Progenitor cell of endocrine pancreas (in vitro differentiated cells): ENCODE measurements around the gene IQGAP1. TPM values are rescaled to one million over a fixed set of nuclear protein-coding genes. Genes with fewer than 3 reads are reported as not detected.
"Not testable (repeated sequence)": the region's sequence is repeated elsewhere in the genome, so short reads cannot be mapped to it uniquely, and the experiment has no call there.

Source experiments
- DNase-seq: peaks from one replicate; pipeline ENCODE4 v3.0.0; 2021; ENCODE audit warnings: low spot score; ENCODE audit not compliant: unreplicated experiment
- H3K27ac Mint-ChIP-seq: 2 replicates; pipeline ENCODE4 v1.8.0; 2021; ENCODE audit warnings: mild to moderate bottlenecking, moderate library complexity, mixed read lengths
- H3K27me3 Mint-ChIP-seq: 2 replicates; pipeline ENCODE4 v1.8.0; 2021; ENCODE audit warnings: mixed read lengths
- H3K36me3 Mint-ChIP-seq: 2 replicates; pipeline ENCODE4 v1.8.0; 2022; ENCODE audit warnings: mixed read lengths; ENCODE audit not compliant: insufficient read depth
- H3K4me1 Mint-ChIP-seq: 2 replicates; pipeline ENCODE4 v1.8.0; 2021; ENCODE audit warnings: low read depth, mixed read lengths
- H3K4me3 Mint-ChIP-seq: 2 replicates; pipeline ENCODE4 v1.8.0; 2021; ENCODE audit warnings: low read depth, mild to moderate bottlenecking, moderate library complexity, mixed read lengths
- H3K9me3 Mint-ChIP-seq: 2 replicates; pipeline ENCODE4 v1.8.0; 2021; ENCODE audit warnings: low read depth, mixed read lengths
- total RNA-seq: library from RNA; stranded (reverse); gene quantifications from 2 replicates; pipeline ENCODE4 v1.2.1, GENCODE V29; 2021
- TF ChIP-seq, protein P1 (sequence below): fragments of 200-600 bp; sonication (generic); IDR thresholded peaks from one replicate; pipeline ENCODE4 v1.5.0; 2021; ENCODE audit warnings: antibody characterized with exemption, mild to moderate bottlenecking; ENCODE audit not compliant: unreplicated experiment

IQGAP1 gene
- total RNA-seq, 1 donor from 2014 or later = 141 TPM

DNA sequence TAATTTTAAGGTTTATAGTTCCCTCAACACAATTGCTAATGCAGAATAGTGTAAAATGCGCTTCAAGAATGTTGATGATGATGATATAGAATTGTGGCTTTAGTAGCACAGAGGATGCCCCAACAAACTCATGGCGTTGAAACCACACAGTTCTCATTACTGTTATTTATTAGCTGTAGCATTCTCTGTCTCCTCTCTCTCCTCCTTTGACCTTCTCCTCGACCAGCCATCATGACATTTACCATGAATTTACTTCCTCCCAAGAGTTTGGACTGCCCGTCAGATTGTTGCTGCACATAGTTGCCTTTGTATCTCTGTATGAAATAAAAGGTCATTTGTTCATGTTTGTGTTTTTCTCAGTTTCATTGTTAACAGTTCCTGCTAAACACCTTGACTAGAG lies 113.9 kb downstream of the IQGAP1 start:
- H3K27ac Mint-ChIP-seq = no peak overlapping the region
- DNase-seq = no peak
- TF ChIP-seq, protein P1, sequence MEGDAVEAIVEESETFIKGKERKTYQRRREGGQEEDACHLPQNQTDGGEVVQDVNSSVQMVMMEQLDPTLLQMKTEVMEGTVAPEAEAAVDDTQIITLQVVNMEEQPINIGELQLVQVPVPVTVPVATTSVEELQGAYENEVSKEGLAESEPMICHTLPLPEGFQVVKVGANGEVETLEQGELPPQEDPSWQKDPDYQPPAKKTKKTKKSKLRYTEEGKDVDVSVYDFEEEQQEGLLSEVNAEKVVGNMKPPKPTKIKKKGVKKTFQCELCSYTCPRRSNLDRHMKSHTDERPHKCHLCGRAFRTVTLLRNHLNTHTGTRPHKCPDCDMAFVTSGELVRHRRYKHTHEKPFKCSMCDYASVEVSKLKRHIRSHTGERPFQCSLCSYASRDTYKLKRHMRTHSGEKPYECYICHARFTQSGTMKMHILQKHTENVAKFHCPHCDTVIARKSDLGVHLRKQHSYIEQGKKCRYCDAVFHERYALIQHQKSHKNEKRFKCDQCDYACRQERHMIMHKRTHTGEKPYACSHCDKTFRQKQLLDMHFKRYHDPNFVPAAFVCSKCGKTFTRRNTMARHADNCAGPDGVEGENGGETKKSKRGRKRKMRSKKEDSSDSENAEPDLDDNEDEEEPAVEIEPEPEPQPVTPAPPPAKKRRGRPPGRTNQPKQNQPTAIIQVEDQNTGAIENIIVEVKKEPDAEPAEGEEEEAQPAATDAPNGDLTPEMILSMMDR = no peak
- no peaks in the 10 kb centered on the region for H3K9me3 Mint-ChIP-seq
- H3K4me1 Mint-ChIP-seq = peaks cover 2% of the 10 kb centered on the region
- H3K36me3 Mint-ChIP-seq = peaks cover 17% of the 10 kb centered on the region
- no peaks in the 10 kb centered on the region for H3K27me3 Mint-ChIP-seq
- no peak overlapping the region for H3K4me3 Mint-ChIP-seq

GRCh38 chr15:90510781-90511180 lies 122.7 kb downstream of the IQGAP1 start:
- H3K36me3 Mint-ChIP-seq, DNase-seq, H3K27ac Mint-ChIP-seq, H3K4me1 Mint-ChIP-seq, H3K4me3 Mint-ChIP-seq, H3K27me3 Mint-ChIP-seq: not testable (repeated sequence)
- H3K9me3 Mint-ChIP-seq = peaks cover 22% of the 10 kb centered on the region

DNA sequence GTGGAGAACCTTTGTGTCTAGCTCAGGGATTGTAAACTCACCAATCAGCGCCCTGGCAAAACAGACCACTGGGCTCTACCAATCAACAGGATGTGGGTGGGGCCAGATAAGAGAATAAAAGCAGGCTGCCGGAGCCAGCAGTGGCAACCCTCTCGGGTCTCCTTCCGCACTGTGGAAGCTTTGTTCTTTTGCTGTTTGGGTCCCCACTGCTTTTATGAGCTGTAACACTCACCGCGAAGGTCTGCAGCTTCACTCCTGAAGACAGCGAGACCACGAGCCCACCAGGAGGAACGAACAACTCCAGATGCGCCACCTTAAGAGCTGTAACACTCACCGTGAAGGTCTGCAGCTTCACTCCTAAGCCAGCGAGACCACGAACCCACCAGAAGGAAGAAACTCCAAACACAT lies 123.2 kb downstream of the IQGAP1 start:
- H3K4me1 Mint-ChIP-seq, DNase-seq, H3K4me3 Mint-ChIP-seq, H3K36me3 Mint-ChIP-seq, H3K27me3 Mint-ChIP-seq, H3K27ac Mint-ChIP-seq: not testable (repeated sequence)
- H3K9me3 Mint-ChIP-seq = peaks cover 22% of the 10 kb centered on the region

DNA sequence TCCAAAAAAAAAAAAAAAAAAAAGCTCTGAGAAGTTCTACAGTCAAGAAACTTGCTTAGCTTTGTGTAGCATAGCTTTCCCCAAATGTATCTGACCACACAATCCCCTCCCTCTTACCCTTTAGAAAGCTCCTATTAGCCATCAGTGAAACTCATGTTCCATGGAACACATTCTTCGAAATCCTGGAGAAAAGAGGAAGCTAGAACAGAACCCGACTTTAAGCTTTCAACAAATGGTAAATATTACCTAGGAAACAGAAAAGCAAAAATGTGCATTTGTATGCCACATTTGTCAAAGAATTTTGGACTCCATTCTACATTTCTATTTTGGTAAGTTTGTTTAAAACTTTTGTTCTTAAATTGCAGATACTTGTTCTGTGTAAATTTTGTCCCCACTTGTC lies 124.2 kb downstream of the IQGAP1 start:
- TF ChIP-seq, protein P1 = no peak
- Mint-ChIP-seq H3K27ac (no peak overlapping the region), H3K4me1 (no peaks in the 10 kb centered on the region), H3K9me3 (peaks cover 22% of the 10 kb centered on the region), H3K27me3 (no peaks in the 10 kb centered on the region), H3K36me3 (peaks cover 4% of the 10 kb centered on the region), H3K4me3 (no peak overlapping the region)
- no peak for DNase-seq

- Mint-ChIP-seq H3K4me1 (no peaks in the 10 kb centered on the region), H3K36me3 (peaks cover 4% of the 10 kb centered on the region), H3K27ac (no peak overlapping the region), H3K27me3 (no peaks in the 10 kb centered on the region), H3K9me3 (peaks cover 22% of the 10 kb centered on the region), H3K4me3 (no peak overlapping the region)
- TF ChIP-seq, protein P1 = no peak
- no peak for DNase-seq
Observed at GRCh38 chr15:90512981-90513380, 124.9 kb downstream of the IQGAP1 start.

DNA sequence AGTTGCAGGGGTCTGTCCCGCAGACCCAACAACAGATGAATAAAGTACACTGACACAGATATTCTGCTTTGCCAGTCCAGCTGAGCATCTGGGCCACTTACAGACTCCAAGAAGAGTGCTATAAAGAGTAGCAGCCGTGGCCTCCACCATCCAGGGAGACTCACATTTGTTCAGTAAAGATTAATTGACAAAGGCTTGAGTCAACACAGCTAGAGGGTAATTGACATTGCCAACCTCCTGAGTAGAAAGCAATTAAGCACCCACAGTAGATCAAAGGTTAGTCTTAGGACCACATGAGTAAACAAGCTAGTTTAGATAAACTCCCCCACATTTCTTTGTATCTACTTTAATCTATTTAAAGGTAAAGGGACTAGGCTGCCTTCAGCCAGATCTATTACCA lies 125.4 kb downstream of the IQGAP1 start:
- DNase-seq = no peak
- no peak overlapping the region for H3K4me3 Mint-ChIP-seq
- TF ChIP-seq, protein P1 = no peak
- H3K9me3 Mint-ChIP-seq = peaks cover 22% of the 10 kb centered on the region
- H3K27ac Mint-ChIP-seq = no peak overlapping the region
- H3K27me3 Mint-ChIP-seq = no peaks in the 10 kb centered on the region
- peaks cover 4% of the 10 kb centered on the region for H3K36me3 Mint-ChIP-seq
- no peaks in the 10 kb centered on the region for H3K4me1 Mint-ChIP-seq

GRCh38 chr15:90513893-90514292 lies 125.9 kb downstream of the IQGAP1 start:
- not testable (repeated sequence) for H3K27ac Mint-ChIP-seq, H3K4me3 Mint-ChIP-seq, H3K36me3 Mint-ChIP-seq, H3K27me3 Mint-ChIP-seq, H3K4me1 Mint-ChIP-seq, DNase-seq
- peaks cover 22% of the 10 kb centered on the region for H3K9me3 Mint-ChIP-seq
